ENCODE data around the gene PNMA8A.

DNA sequence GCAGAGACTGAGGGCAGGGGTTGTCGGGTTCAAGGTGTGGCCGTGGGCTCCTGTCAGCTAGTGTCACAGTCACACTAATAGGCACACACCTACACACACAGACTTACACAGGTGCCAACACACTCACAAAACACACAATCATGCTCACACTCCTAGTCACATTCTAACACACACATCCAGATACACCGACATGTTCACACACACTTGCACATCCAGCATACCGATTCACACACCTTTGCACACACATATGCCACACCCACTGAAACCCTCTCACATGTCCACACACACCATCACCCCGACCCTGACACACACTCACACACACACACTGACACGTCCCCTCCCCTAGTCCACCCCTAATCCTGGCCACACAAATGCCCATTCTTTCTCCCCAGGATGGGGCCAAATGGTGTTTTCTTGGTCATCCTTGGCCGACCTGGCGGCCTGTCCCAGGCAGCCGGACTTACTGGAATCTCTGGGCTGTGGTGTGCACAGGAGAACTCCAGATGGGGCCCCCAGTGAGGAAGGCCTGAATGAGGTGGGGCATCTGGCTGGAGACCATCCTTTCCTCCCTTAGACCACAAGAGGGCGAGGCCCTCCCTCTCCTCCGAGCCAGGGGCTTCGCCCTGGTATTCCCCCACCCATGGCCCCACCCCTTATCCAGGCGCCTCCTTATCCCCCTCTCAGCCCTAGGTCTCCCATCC, 43.4 kb upstream of the PNMA8A start:
- TF ChIP-seq POLR2A (IDR thresholded peaks at IDR 0.05; ENCODE audit: low read length) = no peak
- no peak for TF ChIP-seq GATA1 (IDR thresholded peaks at IDR 0.05; ENCODE audit: low read depth, low read length)

All from erythroblast (primary cell).